NCI-H2081 treated with DMSO at 0.1 percent for 48 hours (cell line): ENCODE data around the gene IQCB1.
"Not testable (repeated sequence)": the region's sequence is repeated elsewhere in the genome, so short reads cannot be mapped to it uniquely, and the experiment has no call there.

ENCODE experiments used
- DNase-seq: peaks from one replicate; lab custom pipeline; 2025; lab: John Stamatoyannopoulos, UW

Gene IQCB1

DNA sequence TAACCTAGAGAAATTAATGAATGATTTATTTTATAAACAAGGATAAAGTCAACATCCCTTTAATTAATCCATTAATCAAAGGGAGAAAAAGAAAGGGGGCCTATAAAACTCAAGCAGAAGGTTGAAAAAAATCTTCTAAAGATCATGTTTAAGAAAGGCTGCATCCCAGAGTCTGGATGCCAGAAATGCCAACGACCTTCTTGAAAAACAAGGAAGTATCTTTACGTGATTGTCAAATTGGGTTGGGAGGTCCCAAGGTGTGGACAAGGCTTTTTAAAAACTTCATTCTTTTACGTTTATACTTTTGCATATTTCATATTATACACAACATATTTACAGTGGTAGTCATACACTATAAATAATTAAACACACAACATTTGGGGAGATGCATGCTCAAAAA is 86.9 kb downstream of the IQCB1 start:
- no peak for DNase-seq

GRCh38 chr3:121743106-121743505 is 91.8 kb downstream of the IQCB1 start:
- not testable (repeated sequence) for DNase-seq

DNA sequence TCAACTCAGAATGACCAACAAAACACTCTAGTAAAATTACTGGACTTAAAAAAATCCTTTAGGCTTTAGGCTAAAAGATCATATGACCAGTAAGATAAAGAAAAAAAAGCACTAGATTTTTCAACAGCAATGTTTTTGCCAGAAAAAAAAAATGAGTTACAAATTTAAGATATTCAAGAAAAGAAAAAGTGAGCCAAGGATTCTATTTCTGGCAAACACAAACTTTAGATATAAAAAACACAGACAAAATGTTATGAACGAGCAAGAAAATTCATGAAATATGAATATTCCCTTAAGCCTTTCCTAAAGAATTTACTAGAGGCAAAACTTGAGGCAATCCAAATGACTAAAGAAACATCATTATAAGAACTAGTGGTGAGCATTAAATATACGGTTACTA is 94.0 kb downstream of the IQCB1 start:
- no peak for DNase-seq

GRCh38 chr3:121739902-121740301 is 95.0 kb downstream of the IQCB1 start:
- DNase-seq, result no peak

DNA sequence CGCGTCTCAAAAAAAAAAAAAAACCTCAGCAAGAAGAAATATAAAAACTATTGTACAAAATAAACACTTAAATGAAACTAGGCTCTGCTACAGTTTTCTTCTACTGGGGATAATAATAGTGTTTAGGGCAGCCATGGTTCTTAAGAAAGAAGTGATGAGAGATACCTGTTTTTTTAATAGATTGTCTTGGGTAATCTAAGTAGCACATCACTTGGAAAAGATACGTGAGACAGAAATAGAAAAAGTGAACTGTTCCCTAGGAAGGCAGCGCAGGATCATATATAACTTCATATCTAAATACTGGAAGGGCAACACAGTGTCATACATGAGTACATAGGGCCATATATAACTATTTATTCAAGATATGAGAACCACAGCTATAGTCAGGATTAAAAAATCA is 97.2 kb downstream of the IQCB1 start:
- DNase-seq, result no peak

DNA sequence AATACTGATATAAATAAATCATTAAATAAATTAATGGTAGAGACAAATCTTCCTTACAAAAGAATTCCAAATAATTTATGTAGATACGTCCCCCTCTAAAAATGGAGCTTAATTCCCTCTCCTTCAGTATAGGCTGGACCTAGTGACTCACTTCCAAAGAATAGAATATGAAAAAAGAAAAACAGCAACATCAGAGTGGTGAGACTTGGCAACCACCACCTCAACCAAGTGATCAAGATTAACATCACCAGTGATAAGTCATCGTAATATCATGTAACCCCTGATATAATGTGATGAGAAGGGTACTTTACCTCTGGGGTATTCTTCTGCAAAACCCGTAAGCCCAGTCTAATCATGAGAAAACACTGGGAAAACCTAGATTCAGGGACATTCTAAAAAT is 98.7 kb downstream of the IQCB1 start:
- DNase-seq, result no peak

- no peak for DNase-seq
Observed at GRCh38 chr3:121735047-121735696, 99.7 kb downstream of the IQCB1 start.

- DNase-seq, result no peak
Observed at GRCh38 chr3:121730940-121731687, 103.7 kb downstream of the IQCB1 start.

DNA sequence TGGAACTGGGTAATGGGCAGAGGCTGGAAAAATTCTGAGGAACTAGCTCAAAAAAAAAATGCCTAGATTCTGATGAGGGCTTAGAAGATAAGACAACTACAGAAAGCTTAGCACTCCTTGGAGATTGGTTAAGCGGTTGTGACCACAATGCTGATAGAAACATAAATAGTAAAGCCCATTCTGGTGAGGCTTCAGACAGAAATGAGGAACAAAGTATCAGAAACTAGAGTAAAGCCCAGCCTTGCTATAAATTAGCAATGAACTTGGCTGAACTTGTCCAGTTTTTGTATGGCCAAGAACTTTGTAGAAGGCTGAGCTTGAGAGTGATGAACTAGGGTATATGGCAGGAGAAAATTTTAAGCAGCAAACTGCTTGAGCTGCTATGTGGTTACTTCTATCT is 110.7 kb downstream of the IQCB1 start:
- no peak for DNase-seq

GRCh38 chr3:121723485-121723884 is 111.4 kb downstream of the IQCB1 start:
- DNase-seq, result no peak

- DNase-seq, result no peak
Observed at GRCh38 chr3:121722411-121722810, 112.4 kb downstream of the IQCB1 start.

- DNase-seq, result no peak
Observed at GRCh38 chr3:121720163-121720562, 114.7 kb downstream of the IQCB1 start.
